Transverse colon (tissue), 4 donors: Measurements from ENCODE around the gene HERC4. TPM values are rescaled to one million over a fixed set of nuclear protein-coding genes. Genes with fewer than 3 reads are reported as not detected.

ENCODE experiments used
- DNase-seq: peaks from one replicate; pipeline ENCODE4 v3.0.0-alpha.2; 2019
- H3K27ac ChIP-seq, 4 donors: fragments of 200-600 bp; sonication (generic); 2 replicates each; pipeline ENCODE4 v1.5.1; 2016 to 2018; ENCODE audit warnings: inconsistent platforms in 4 of 4
- H3K27me3 ChIP-seq: fragments of 200-600 bp; sonication (generic); 2 replicates; pipeline ENCODE4 v1.5.1; 2017; ENCODE audit warnings: inconsistent platforms
- H3K36me3 ChIP-seq, 4 donors: fragments of 200-600 bp; sonication (generic); 2 replicates each; pipeline ENCODE4 v1.5.1; 2017 to 2019; ENCODE audit warnings: inconsistent platforms in 4 of 4
- H3K4me1 ChIP-seq, 4 donors: fragments of 200-600 bp; sonication (generic); 2 replicates each; pipeline ENCODE4 v1.5.1; 2017 to 2020; ENCODE audit warnings: inconsistent platforms in 4 of 4
- H3K4me3 ChIP-seq, 4 donors: fragments of 200-600 bp; sonication (generic); 1 replicate in 1 of 4; 2 replicates in 3 of 4; pipeline versions ENCODE4 v1.5.1 to v1.6.1; 2017 to 2019; ENCODE audit warnings: inconsistent platforms in 4 of 4
- H3K9me3 ChIP-seq, 2 donors: fragments of 200-600 bp; sonication (generic); 2 replicates each; pipeline ENCODE4 v1.5.1; 2017 to 2019; ENCODE audit warnings: inconsistent platforms in 2 of 2
- CTCF ChIP-seq, 5 experiments: fragments of 200-600 bp in 3 of 5; fragments of 450-650 bp in 2 of 5; sonication (generic) in 3 of 5; IDR thresholded peaks; 1 replicate in 2 of 5; 2 replicates in 3 of 5; pipeline ENCODE4 v1.5.1; 2016 to 2017; ENCODE audit warnings: antibody characterized with exemption in 5 of 5, inconsistent platforms in 3 of 5, mild to moderate bottlenecking in 2 of 5, moderate library complexity in 1 of 5
- EP300 ChIP-seq: sonication (generic); formaldehyde crosslinking; IDR thresholded peaks from one replicate; pipeline ENCODE4 v1.6.1; 2017; ENCODE audit warnings: antibody characterized with exemption, low read depth
- POLR2A ChIP-seq: fragments of 450-650 bp; IDR thresholded peaks from one replicate; pipeline ENCODE4 v1.6.1; 2016; ENCODE audit warnings: antibody characterized with exemption, mild to moderate bottlenecking, moderate library complexity
- POLR2AphosphoS5 ChIP-seq, 3 donors: sonication (generic); formaldehyde crosslinking; IDR thresholded peaks; one replicate each; pipeline ENCODE4 v1.6.1; 2016; ENCODE audit warnings: antibody characterized with exemption in 3 of 3
- WGBS, 2 donors: methylation state at CpG; one replicate each; pipeline ENCODE4 v1.1.5; 2018; ENCODE audit warnings: low coverage in 1 of 2; 5-methylcytosine and 5-hydroxymethylcytosine counted together
- in situ Hi-C, 4 donors: fragments of 200-750 bp; cut with MboI; loops; one replicate each; pipeline versions ENCODE4 v1.15.0 to v1.15.1; 2017; ENCODE audit warnings: low sequenced_read_pairs in 3 of 4, low pct_ligation_motif_present in 1 of 4, low pct_unique_long_range_greater_than_20kb in 1 of 4
- intact Hi-C: fragments of 100-400 bp; cut with DNase I; formaldehyde crosslinking; loops from one replicate; pipeline ENCODE4 v1.15.1; 2023; ENCODE audit warnings: low total_unique reads
- total RNA-seq, 4 donors: library from RNA; depleted of rRNA; stranded (reverse); fragments of >200 nt; gene quantifications; one replicate each; pipeline ENCODE4 v1.1.0, GENCODE V29; 2016

The HERC4 gene
- total RNA-seq, 4 donors from 2014 or later, result 32.0 to 154 (median 105) TPM

DNA sequence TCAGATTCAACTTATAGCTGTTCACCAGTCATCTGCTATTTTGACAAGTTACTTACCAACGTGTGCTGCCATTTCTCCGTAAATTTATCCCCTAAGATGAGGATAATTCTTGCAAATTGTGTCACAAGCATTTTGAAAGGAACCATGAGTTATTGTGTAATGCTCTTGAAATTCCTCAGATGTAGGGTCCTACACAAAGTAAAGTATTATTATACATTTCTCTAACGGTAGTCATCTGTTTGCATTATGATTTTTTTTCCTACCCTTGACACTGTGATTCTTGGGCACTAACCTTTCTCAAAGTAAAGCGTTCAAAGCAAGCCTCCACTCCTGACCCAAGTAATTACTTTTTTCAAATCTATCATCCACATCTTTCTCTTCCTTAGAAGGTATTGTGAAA lies 8.1 kb downstream of the HERC4 start:
- no peak for DNase-seq
- no peaks in the 10 kb centered on the region for H3K27me3 ChIP-seq
- no peak overlapping the region for H3K4me3 ChIP-seq
- peaks cover 0 to 12% (median 1%) of the 10 kb centered on the region in 4 donors for H3K4me1 ChIP-seq
- in situ Hi-C loops, result loop anchor here in 1 of 4 donors (25.0 kb wide), 1 partner anchor 180 kb away; the partner anchor contains the start of gene SIRT1
- H3K27ac ChIP-seq, result no peak overlapping the region
- intact Hi-C loops, result no loop called here
- H3K36me3 ChIP-seq, result peaks cover 0 to 9% (median 0%) of the 10 kb centered on the region in 4 donors
- WGBS, 2 donors, result 71 to 74% methylated on average over 4 of the region's 4 CpGs
- no peak for TF ChIP-seq CTCF (IDR thresholded peaks at IDR 0.05)
- TF ChIP-seq EP300, result no peak
- TF ChIP-seq POLR2A, result no peak
- TF ChIP-seq POLR2AphosphoS5 (IDR thresholded peaks at IDR 0.05), result no peak
- no peaks in the 10 kb centered on the region for H3K9me3 ChIP-seq

DNA sequence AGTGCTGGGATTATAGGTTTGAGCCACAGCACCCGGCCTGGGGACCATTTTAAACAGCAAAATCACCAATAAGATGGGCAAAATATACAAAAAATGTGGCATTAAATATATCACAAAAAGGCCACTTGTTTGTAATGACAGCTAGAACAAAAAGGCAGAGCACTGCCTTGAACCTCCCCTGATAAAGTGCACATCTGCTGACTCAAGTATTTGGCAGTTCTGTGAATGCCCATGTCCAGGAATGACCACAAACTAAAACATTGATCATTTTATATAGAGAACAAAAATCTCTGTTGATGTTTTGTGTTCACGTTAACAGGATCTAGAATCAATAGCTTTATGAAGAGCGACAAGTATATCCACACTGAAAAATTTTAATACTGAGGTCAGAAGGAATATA lies 21.5 kb downstream of the HERC4 start:
- peaks cover 0 to 4% (median 1%) of the 10 kb centered on the region in 4 donors for H3K36me3 ChIP-seq
- 92 to 98% methylated on average over 3 of the region's 3 CpGs for WGBS, 2 donors
- H3K4me1 ChIP-seq, result no peaks in the 10 kb centered on the region
- H3K27ac ChIP-seq, result no peak overlapping the region
- H3K4me3 ChIP-seq, result no peak overlapping the region
- intact Hi-C loops, result no loop called here
- in situ Hi-C loops, result loop anchor here in 1 of 4 donors (25.0 kb wide), 1 partner anchor 166 kb away; the partner anchor contains the start of gene SIRT1
- TF ChIP-seq EP300 (no peak), POLR2AphosphoS5 (IDR thresholded peaks at IDR 0.05) (no peak), POLR2A (no peak), CTCF (IDR thresholded peaks at IDR 0.05) (no peak)
- no peaks in the 10 kb centered on the region for H3K9me3 ChIP-seq
- no peak for DNase-seq
- H3K27me3 ChIP-seq, result no peaks in the 10 kb centered on the region

- in situ Hi-C loops (loop anchor here in 1 of 4 donors (25.0 kb wide), 1 partner anchor 165 kb away; the partner anchor contains the start of gene SIRT1), intact Hi-C loops (no loop called here)
- no peak for DNase-seq
- Histone ChIP-seq H3K4me3 (no peak overlapping the region), H3K36me3 (peaks cover 0 to 4% (median 0%) of the 10 kb centered on the region in 4 donors), H3K27ac (no peak overlapping the region), H3K9me3 (no peaks in the 10 kb centered on the region), H3K27me3 (no peaks in the 10 kb centered on the region), H3K4me1 (no peaks in the 10 kb centered on the region)
- TF ChIP-seq POLR2AphosphoS5 (IDR thresholded peaks at IDR 0.05), result no peak
- no peak for TF ChIP-seq EP300
- TF ChIP-seq POLR2A, result no peak
- no peak for TF ChIP-seq CTCF (IDR thresholded peaks at IDR 0.05)
- 74 to 77% methylated on average over 2 of the region's 2 CpGs for WGBS, 2 donors
These were observed 22.6 kb downstream of the HERC4 start for GRCh38 chr10:68052463-68052862.

DNA sequence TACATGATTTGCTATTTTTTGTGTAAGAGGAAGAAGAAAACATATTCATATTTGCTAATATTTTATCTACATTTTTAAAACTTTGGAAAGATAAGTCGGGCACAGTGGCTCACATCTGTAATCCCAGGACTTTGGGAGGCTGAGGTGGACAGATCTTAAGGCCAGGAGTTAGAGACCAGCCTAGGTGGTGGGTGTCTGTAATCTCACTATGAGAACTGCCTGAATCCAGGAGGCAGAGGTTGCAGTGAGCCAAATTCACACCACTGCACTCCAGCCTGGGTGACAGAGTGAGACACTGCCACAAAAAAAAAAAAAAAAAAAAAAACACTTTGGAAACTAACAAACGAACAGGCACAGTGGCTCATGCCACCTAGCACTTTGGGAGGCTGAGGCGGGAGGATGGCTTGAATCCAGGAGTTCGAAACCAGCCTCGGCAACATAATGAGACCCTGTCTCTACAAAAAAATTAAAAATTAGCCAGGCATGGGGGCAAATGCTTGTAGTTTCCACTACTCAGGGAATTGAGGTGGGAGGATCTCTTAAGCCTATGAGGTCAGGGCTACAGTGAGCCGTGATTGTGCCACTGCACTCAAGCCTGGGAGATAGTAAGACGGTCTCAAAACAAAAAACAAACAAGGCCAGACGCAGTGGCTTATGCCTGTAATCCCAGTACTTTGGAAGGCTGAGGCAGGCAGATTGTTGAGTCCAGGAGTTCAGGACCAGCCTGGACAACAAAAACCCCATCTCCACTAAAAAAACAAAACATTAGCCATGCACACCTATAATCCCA lies 25.6 kb downstream of the HERC4 start:
- no peaks in the 10 kb centered on the region for H3K27me3 ChIP-seq
- WGBS, 2 donors, result 82 to 90% methylated on average over 8 of the region's 8 CpGs
- peaks cover 0 to 7% (median 0%) of the 10 kb centered on the region in 4 donors for H3K4me1 ChIP-seq
- intact Hi-C loops, result no loop called here
- H3K27ac ChIP-seq, result no peak overlapping the region
- no peak overlapping the region for H3K4me3 ChIP-seq
- no peaks in the 10 kb centered on the region for H3K9me3 ChIP-seq
- in situ Hi-C loops, result loop anchor here in 1 of 4 donors (25.0 kb wide), 1 partner anchor 162 kb away; the partner anchor contains the start of gene SIRT1
- H3K36me3 ChIP-seq, result no peaks in the 10 kb centered on the region
- TF ChIP-seq EP300, result no peak
- TF ChIP-seq POLR2A, result no peak
- TF ChIP-seq CTCF (IDR thresholded peaks at IDR 0.05), result no peak
- no peak for TF ChIP-seq POLR2AphosphoS5 (IDR thresholded peaks at IDR 0.05)
- no peak for DNase-seq
